Ishikawa (cell line): ENCODE results near the gene MUC5AC.

Source experiments
- CEBPB ChIP-seq: IDR thresholded peaks from 2 replicates; pipeline ENCODE4 v1.6.1; 2012
- CREB1 ChIP-seq: IDR thresholded peaks from 2 replicates; pipeline ENCODE4 v1.6.1; 2012; ENCODE audit warnings: low read depth
- EGR1 ChIP-seq: IDR thresholded peaks from 2 replicates; pipeline ENCODE4 v1.6.1; 2012
- EP300 ChIP-seq: IDR thresholded peaks from 2 replicates; pipeline ENCODE4 v1.6.1; 2012; ENCODE audit warnings: borderline replicate concordance
- FOXM1 ChIP-seq: IDR thresholded peaks from 2 replicates; pipeline ENCODE4 v1.6.1; 2012; ENCODE audit warnings: low read depth, borderline replicate concordance
- MAX ChIP-seq: IDR thresholded peaks from 2 replicates; pipeline ENCODE4 v1.6.1; 2012
- NFIC ChIP-seq: IDR thresholded peaks from 2 replicates; pipeline ENCODE4 v1.6.1; 2012
- RAD21 ChIP-seq: IDR thresholded peaks from 2 replicates; pipeline ENCODE4 v1.6.1; 2012; ENCODE audit warnings: low read depth
- REST ChIP-seq: IDR thresholded peaks from 2 replicates; pipeline ENCODE4 v1.6.1; 2012; ENCODE audit warnings: low read depth, mild to moderate bottlenecking
- TAF1 ChIP-seq: IDR thresholded peaks from 2 replicates; pipeline ENCODE4 v1.6.1; 2012; ENCODE audit warnings: low read depth, mild to moderate bottlenecking
- TCF12 ChIP-seq: IDR thresholded peaks from 2 replicates; pipeline ENCODE4 v1.6.1; 2012; ENCODE audit warnings: low read depth
- TEAD4 ChIP-seq: IDR thresholded peaks from 2 replicates; pipeline ENCODE4 v1.6.1; 2012
- USF1 ChIP-seq: IDR thresholded peaks from 2 replicates; pipeline ENCODE4 v1.6.1; 2012
- YY1 ChIP-seq: IDR thresholded peaks from 2 replicates; pipeline ENCODE4 v1.6.1; 2012; ENCODE audit warnings: low read depth
- ZBTB7A ChIP-seq: IDR thresholded peaks from 2 replicates; pipeline ENCODE4 v1.6.1; 2012; ENCODE audit warnings: low read depth

Gene MUC5AC

GRCh38 chr11:1127664-1128162 lies 30.0 kb upstream of the MUC5AC start:
- no peak for TF ChIP-seq USF1
- no peak for TF ChIP-seq FOXM1
- TF ChIP-seq RAD21, result no peak
- no peak for TF ChIP-seq NFIC
- TF ChIP-seq REST, result no peak
- no peak for TF ChIP-seq MAX
- TF ChIP-seq TEAD4, result no peak
- no peak for TF ChIP-seq CEBPB
- no peak for TF ChIP-seq TAF1
- no peak for TF ChIP-seq EGR1
- TF ChIP-seq EP300, result no peak

DNA sequence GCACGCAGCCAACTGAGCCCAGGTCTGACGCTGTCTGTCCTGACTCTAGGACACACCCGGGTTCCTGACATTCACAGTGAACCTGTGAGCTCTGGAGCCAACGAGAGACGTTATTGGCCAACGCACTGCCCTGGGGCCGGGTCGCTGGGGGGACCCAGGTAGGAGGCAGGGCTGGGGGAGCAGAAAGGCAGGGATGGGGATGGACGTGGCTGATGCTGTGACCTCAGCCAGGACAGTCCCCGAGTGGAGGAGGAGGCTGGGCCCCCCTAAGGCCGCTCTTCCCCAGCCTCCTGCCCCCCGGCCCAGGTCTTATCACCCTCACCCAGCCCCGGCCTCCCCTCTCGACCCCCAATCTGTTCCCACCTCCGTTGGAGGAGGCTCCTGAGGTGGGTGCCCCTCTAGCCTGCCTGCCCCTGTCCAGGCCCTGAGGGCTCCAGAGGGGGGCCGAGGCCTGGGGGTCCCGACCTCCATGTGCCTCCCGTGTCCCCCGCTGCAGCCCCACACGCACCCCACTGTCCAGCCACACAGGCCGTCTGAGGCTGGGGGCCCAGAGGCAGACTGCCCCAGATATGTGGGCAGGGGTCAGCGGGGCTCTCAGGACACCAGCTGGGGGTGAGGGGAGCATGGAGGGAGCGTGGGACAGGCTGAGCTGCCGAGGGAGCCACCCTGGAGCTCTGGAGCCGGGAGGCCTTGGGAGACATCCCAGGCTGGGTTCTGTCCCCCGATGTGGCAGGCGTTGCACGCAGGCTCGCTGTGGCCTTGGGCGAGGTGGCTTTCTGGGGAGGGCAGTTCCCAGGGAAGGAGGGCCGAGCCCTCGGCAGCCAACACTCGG lies 29.2 kb upstream of the MUC5AC start:
- TF ChIP-seq EP300 (no peak), CREB1 (no peak), ZBTB7A (no peak), USF1 (no peak), REST (no peak), RAD21 (no peak), CEBPB (no peak), TAF1 (no peak), EGR1 (no peak), FOXM1 (no peak), YY1 (no peak), NFIC (no peak), TCF12 (no peak), TEAD4 (no peak), MAX (no peak)

- no peak for TF ChIP-seq FOXM1
- no peak for TF ChIP-seq EP300
- TF ChIP-seq RAD21, result no peak
- no peak for TF ChIP-seq REST
- no peak for TF ChIP-seq NFIC
- no peak for TF ChIP-seq TAF1
- TF ChIP-seq CREB1, result no peak
- no peak for TF ChIP-seq ZBTB7A
- no peak for TF ChIP-seq EGR1
- no peak for TF ChIP-seq MAX
- TF ChIP-seq CEBPB, result no peak
- no peak for TF ChIP-seq TEAD4
- TF ChIP-seq YY1, result no peak
- no peak for TF ChIP-seq TCF12
- TF ChIP-seq USF1, result no peak
Observed at GRCh38 chr11:1129143-1129610, 28.6 kb upstream of the MUC5AC start.
